Left lung (tissue), 10 donors: ENCODE data around the gene C3orf18. TPM values are rescaled to one million over a fixed set of nuclear protein-coding genes. Genes with fewer than 3 reads are reported as not detected.

Experiments used
- ATAC-seq: fragments of 200-7000 bp; cut with Tn5 transposase; one replicate; pipeline ENCODE4 v1.9.1; 2020; ENCODE audit warnings: moderate library complexity
- DNase-seq, 4 donors: peaks; one replicate each; pipeline ENCODE4 v3.0.0-alpha.2; 2013 to 2020
- H3K27ac ChIP-seq, 2 donors: fragments of 200-600 bp; sonication (generic) in 1 of 2; one replicate each; pipeline versions ENCODE4 v1.5.0 to v1.8.0; 2020 to 2021
- H3K27me3 ChIP-seq, 2 donors: fragments of 200-600 bp; sonication (generic) in 1 of 2; one replicate each; pipeline versions ENCODE4 v1.5.0 to v1.8.0; 2020 to 2021
- H3K36me3 ChIP-seq, 2 donors: fragments of 200-600 bp; sonication (generic) in 1 of 2; one replicate each; pipeline versions ENCODE4 v1.5.0 to v1.8.0; 2020 to 2021
- H3K4me1 ChIP-seq, 2 donors: fragments of 200-600 bp; one replicate each; pipeline ENCODE4 v1.8.0; 2021
- H3K4me3 ChIP-seq, 2 donors: fragments of 200-600 bp; sonication (generic) in 1 of 2; one replicate each; pipeline versions ENCODE4 v1.5.0 to v1.8.0; 2020 to 2021; ENCODE audit warnings: mild to moderate bottlenecking in 1 of 2
- H3K9me3 ChIP-seq, 2 donors: fragments of 200-600 bp; sonication (generic) in 1 of 2; one replicate each; pipeline versions ENCODE4 v1.5.0 to v1.8.0; 2020 to 2021
- intact Hi-C, 2 donors: fragments of 100-400 bp; cut with DNase I; formaldehyde crosslinking; loops; one replicate each; pipeline versions ENCODE4 v1.11.2 to v1.14.2; 2022
- polyA plus RNA-seq, 6 donors: library from polyadenylated mRNA; unstranded; fragments of 120-200 nt; gene quantifications; one replicate each; pipeline ENCODE4 v1.2.1, GENCODE V29; 2013; ENCODE audit not compliant: insufficient read length in 6 of 6
- total RNA-seq, 2 donors: library from RNA; stranded (reverse); fragmentation: NEBNext Ultra II Directional; extraction: Animal tissue kit (Norgen Biotek cat#: 25700); gene quantifications; one replicate each; pipeline ENCODE4 v1.2.1, GENCODE V29; 2021
- TF ChIP-seq, protein P1 (sequence below), 2 donors: fragments of 200-600 bp; sonication (generic) in 1 of 2; IDR thresholded peaks; one replicate each; pipeline versions ENCODE4 v1.5.0 to v1.8.0; 2021; ENCODE audit warnings: antibody characterized with exemption in 2 of 2
- donor health status: DM: no; HTN: yes; CAD: no.
- donor health status: DM: no; HTN: no; CAD: no.

Gene C3orf18
- total and polyA plus RNA-seq, 8 donors, result 6.2 to 24.5 (median 21.4) TPM

DNA sequence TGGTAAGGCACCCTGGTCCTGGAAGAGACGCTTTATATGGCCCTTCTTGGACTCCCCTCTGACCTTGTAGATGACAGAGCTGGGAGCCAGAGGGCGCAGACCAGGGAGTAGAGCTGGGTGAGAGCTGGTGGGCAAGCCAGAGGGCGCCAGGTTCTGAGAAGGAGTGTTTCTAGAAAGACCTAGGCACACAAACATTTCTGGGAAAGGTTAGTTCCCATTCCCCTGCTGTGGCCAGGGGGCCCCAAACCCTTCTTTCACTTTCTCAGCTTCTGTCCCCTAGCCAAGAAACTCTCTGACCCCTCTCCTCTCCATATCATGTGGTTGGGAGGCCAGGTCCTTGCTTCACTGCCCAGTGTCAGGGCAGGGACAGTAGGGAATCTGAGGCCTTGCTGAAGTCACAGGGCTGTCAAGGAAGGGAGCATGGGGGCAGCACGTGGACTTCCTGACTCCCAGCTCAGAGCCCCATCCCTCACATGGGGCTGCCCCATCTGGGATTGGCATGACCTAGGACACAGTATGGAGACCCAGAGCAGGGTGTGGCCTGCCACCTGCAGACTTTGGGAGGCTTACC is 5.3 kb upstream of the C3orf18 start:
- Histone ChIP-seq H3K9me3 (no peaks in the 10 kb centered on the region), H3K4me3 (no peak overlapping the region), H3K27me3 (no peaks in the 10 kb centered on the region), H3K27ac (peak overlapping the region in 1 of 2 donors; percentile 61), H3K36me3 (peaks cover 0 to 21% of the 10 kb centered on the region in 2 donors), H3K4me1 (peaks cover 8 to 67% of the 10 kb centered on the region in 2 donors)
- ATAC-seq, result no peak
- intact Hi-C loops, result loop anchor here in 1 of 2 donors (2.0 kb wide), 1 partner anchor 42 kb away; no protein-coding TSS in a partner anchor
- TF ChIP-seq, protein P1, sequence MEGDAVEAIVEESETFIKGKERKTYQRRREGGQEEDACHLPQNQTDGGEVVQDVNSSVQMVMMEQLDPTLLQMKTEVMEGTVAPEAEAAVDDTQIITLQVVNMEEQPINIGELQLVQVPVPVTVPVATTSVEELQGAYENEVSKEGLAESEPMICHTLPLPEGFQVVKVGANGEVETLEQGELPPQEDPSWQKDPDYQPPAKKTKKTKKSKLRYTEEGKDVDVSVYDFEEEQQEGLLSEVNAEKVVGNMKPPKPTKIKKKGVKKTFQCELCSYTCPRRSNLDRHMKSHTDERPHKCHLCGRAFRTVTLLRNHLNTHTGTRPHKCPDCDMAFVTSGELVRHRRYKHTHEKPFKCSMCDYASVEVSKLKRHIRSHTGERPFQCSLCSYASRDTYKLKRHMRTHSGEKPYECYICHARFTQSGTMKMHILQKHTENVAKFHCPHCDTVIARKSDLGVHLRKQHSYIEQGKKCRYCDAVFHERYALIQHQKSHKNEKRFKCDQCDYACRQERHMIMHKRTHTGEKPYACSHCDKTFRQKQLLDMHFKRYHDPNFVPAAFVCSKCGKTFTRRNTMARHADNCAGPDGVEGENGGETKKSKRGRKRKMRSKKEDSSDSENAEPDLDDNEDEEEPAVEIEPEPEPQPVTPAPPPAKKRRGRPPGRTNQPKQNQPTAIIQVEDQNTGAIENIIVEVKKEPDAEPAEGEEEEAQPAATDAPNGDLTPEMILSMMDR (IDR thresholded peaks at IDR 0.05), result no peak
- no peak for DNase-seq

DNA sequence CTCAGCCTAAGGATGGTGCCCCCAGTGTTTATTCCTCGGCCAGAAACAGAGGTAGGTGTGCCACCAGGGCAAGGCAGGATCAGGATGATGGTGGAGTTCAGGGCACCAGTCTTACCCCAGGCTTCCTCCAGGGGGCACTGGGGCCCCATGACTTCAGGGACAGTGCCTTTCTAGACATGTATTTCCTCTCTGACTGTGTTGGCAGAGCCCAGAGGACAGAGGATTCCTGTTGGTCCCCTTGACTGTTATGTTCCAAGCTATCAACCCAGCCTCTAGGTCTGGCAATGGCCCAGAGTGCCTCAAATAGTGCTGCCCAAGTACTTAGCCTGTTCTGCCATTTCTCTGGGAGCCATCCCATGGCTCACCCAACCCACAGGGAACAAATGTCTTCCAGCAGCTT is 4.6 kb upstream of the C3orf18 start:
- ATAC-seq (peak; percentile 43), DNase-seq (peak; percentile 64 to 91 (median 79))
- H3K9me3 ChIP-seq, result no peaks in the 10 kb centered on the region
- H3K27ac ChIP-seq, result peak overlapping the region; percentile 27 to 61
- peaks cover 11 to 74% of the 10 kb centered on the region in 2 donors for H3K4me1 ChIP-seq
- peaks cover 0 to 14% of the 10 kb centered on the region in 2 donors for H3K36me3 ChIP-seq
- intact Hi-C loops, result loop anchor here in 1 of 2 donors (2.0 kb wide), 1 partner anchor 43 kb away; no protein-coding TSS in a partner anchor
- no peaks in the 10 kb centered on the region for H3K27me3 ChIP-seq
- H3K4me3 ChIP-seq, result no peak overlapping the region
- TF ChIP-seq, protein P1 (IDR thresholded peaks at IDR 0.05), result peak; percentile 85 to 97

DNA sequence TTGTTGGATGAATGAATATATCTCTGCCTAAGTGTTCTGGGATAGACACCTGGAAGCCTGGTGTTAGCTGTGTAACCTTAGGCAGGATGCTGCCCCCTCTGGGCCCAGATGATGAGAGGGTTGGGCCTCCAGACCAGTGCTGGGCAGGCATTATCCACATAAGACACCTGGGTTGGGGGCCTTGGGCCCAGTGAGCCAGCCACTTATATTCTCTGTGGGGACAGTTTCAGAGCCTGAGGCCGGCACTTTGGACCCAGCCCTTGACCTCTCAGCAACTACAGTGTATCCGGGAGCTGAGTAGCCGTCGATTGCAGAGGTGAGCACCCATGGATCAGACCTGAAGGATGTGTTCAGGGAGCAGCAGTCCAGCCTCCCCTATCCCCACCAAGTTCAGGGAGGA is 3.9 kb upstream of the C3orf18 start:
- TF ChIP-seq, protein P1 (IDR thresholded peaks at IDR 0.05), result no peak
- peaks cover 0 to 7% of the 10 kb centered on the region in 2 donors for H3K36me3 ChIP-seq
- H3K27ac ChIP-seq, result peak overlapping the region in 1 of 2 donors; percentile 28
- ATAC-seq (no peak), DNase-seq (no peak)
- intact Hi-C loops, result no loop called here
- H3K4me1 ChIP-seq, result peaks cover 11 to 78% of the 10 kb centered on the region in 2 donors
- H3K4me3 ChIP-seq, result no peak overlapping the region
- no peaks in the 10 kb centered on the region for H3K9me3 ChIP-seq
- H3K27me3 ChIP-seq, result no peaks in the 10 kb centered on the region

DNA sequence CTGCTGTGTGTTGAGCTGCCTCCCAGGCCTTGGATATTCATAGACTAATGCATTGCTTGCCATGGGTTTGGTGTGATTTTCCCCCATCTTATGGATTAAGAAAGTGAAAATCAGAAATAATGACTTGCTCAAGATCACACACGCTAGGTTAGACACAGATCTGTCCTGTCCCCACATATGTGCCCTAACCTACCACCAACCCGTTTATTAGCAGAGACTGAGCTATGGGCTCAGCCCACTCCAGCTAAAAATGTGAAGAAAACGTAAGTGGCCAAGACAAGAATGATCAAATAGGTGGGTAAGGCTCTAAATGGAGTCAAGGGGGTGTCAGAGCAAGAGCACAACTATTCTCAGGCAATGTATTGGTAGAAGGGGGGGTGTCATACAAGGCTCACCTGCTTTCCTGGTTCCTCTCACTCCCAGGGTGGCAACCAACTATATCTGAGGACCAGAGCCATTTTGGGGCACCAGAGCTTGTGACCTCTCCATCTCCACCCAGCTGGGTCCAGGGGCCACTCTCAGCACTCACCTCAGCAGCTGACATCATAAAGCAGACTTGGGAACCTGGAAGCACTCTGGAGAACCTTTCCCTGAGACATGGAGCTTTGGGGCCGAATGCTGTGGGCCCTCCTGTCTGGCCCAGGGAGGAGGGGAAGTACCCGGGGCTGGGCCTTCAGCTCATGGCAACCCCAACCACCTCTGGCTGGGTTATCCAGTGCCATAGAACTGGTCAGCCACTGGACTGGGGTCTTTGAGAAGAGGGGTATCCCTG is 3.1 kb upstream of the C3orf18 start:
- ATAC-seq (no peak), DNase-seq (no peak)
- H3K4me3 ChIP-seq, result peak overlapping the region in 1 of 2 donors; percentile 84
- H3K36me3 ChIP-seq, result no peaks in the 10 kb centered on the region
- TF ChIP-seq, protein P1 (IDR thresholded peaks at IDR 0.05), result no peak
- H3K27me3 ChIP-seq, result no peaks in the 10 kb centered on the region
- H3K4me1 ChIP-seq, result peaks cover 11 to 78% of the 10 kb centered on the region in 2 donors
- intact Hi-C loops, result no loop called here
- H3K9me3 ChIP-seq, result no peaks in the 10 kb centered on the region
- peak overlapping the region in 1 of 2 donors; percentile 28 for H3K27ac ChIP-seq
